Stimulated activated CD8-positive, alpha-beta memory T cell treated with anti-CD3 and anti-CD28 coated beads, Interleukin-4, amount 100 ng/mL, for 1 hour (primary cell): Measurements from ENCODE around the gene KRT15.
"Not testable (repeated sequence)": the region's sequence is repeated elsewhere in the genome, so short reads cannot be mapped to it uniquely, and the experiment has no call there.

ENCODE experiments used
- DNase-seq, 2 donors: peaks; one replicate each; pipeline ENCODE4 v3.0.0-alpha.2; 2020; ENCODE audit warnings: low read depth in 2 of 2, low spot score in 1 of 2

The KRT15 gene

GRCh38 chr17:41544935-41545334, 26.2 kb upstream of the KRT15 start:
- no peak for DNase-seq

DNA sequence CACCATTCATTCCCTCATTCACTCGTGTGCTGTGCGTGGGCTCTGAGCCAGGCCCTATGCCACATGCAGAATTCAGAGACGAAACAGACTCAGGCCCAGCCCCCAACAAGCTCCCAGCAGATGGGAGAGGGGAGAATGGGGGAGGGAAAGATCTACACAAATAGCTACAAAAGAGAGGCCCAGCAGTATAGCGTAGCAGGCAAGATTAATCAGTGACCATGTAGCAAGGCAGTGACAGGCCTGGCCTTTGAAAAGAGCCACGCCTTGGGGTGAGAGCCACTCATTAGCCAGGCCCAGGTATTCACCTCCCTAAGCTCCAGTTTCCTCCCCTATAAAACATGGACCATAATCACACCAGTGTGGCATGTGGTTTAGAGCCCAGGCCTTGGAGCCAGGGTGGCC, 25.8 kb upstream of the KRT15 start:
- DNase-seq = no peak

DNA sequence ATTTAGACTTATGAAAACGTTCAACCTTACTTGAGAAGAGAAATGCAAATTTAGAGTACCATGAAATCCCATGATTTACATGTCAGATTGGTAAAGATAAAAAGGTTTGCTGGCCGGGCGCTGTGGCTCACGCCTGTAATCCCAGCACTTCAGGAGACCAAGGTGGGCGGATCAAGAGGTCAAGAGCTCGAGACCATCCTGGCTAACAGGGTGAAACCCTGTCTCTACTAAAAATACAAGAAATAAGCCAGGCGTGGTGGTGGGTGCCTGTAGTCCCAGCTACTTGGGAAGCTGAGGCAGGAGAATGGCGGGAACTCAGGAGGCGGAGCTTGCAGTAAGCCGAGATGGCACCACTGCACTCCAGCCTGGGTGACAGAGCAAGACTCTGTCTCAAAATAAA, 24.1 kb upstream of the KRT15 start:
- DNase-seq = not testable (repeated sequence)

DNA sequence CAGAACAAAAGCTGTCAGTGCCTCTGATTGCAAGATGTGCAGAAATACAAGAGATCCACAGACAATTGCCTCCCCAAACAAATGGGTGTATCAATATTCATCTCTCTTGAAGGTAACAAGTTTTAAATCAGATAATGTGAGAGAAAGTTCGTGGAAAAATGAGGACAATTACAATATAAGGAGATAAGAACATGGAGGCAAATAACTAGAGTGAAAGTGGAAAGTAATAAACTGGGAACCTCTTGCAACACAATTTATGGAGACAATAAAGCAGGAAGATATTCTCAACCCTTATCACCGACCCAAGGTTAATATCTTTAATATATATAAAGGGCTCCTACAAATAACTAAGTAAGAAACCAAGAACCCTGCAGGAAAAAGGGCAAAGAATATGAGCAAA, 23.7 kb upstream of the KRT15 start:
- DNase-seq = no peak

DNA sequence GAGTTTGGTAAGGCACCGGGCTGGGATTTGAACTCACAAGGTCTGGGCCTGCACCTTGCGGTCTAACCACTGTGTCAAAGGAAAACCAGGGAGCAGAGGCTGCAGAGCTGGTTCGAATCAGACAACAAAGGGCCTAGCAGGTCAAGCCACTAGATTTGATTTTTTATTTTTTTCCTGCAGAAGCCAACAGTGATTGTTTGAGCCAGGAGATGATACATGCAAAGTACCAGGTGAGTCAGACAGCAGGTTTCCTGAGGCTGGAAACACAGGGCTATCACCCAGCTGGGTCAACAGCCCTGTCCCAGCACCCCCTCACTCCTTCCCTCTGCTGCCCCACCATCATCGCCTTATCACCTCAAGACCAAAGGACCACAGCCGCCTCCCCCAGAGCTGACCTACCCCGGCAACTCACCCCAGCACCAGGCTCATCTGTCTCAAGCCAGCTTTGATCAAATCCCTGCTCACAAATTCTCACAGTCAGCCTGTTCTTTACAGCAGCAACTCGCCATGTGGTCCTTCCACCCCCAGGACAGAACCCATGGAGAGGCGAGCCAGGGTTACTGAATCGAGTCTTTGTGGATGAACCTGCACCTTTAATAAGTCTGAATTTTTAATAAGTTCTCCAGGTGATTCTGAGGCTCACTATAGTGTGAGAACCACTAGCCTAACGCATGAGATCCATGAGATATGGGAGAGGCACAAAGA, 22.4 kb upstream of the KRT15 start:
- DNase-seq = no peak

- DNase-seq = no peak
Observed at GRCh38 chr17:41539979-41540701, 21.4 kb upstream of the KRT15 start.

DNA sequence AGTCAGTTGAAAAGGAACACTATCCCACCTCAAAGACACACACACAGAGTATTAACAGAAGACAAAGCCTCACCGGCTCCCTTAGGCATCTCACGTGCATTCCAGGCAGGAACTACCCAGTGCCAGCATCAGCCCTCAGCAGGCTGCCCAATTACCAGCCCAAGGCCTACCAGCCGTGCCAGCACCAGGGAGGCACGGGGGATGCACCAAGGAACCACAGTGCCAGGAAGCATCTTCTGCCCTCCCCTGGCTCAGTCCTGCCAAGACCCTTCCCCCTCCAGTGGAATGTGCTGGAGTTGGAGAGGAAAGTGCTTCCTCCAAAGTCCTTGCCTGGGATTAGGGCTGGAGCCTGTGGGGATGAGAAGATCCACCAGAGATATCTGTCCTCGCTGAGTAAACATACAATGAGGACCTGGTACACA, 20.4 kb upstream of the KRT15 start:
- DNase-seq = no peak

DNA sequence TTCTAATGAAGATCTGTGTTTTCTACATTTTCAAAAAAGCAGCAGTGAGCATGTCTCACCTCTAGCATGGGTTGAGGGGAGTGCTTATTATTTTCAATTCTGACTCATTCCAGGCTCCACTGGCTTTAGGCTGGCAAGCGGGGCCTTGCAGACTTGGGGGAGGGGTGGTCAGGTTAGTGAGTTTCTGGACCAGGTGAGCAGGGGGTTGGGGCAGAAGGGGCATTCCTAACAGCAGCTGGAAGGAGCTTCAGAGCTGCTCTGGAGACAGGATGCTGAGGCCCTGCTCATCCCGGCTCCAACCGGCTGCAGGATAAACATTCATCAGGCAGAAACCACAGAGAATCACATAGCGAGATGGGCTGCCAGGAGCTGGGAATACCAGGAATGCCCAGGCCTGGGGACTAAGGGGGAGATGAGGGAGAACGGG, 19.9 kb upstream of the KRT15 start:
- DNase-seq = no peak

DNA sequence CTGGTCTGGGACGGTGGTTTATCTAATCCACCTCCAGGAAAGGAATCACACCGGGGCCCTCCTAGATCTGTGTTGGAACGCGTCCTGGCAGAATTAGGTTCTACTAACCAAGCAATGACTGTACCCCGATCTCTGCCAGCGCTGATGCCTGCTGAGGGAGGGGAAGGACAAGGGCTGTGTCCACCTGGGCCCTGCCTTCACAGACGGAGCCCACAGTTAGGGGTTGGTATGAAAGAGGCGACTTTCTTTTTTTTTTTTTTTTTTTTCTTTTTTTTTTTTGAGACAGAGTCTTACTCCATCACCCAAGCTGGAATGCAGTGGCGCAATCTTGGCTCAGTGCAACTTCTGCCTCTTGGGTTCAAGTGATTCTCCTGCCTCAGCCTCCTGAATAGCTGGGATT, 19.3 kb upstream of the KRT15 start:
- no peak for DNase-seq

- no peak for DNase-seq
Observed at GRCh38 chr17:41537614-41537954, 18.9 kb upstream of the KRT15 start.

- DNase-seq = no peak
Observed at GRCh38 chr17:41536741-41537613, 18.3 kb upstream of the KRT15 start.

GRCh38 chr17:41535764-41536481, 17.2 kb upstream of the KRT15 start:
- DNase-seq = no peak

DNA sequence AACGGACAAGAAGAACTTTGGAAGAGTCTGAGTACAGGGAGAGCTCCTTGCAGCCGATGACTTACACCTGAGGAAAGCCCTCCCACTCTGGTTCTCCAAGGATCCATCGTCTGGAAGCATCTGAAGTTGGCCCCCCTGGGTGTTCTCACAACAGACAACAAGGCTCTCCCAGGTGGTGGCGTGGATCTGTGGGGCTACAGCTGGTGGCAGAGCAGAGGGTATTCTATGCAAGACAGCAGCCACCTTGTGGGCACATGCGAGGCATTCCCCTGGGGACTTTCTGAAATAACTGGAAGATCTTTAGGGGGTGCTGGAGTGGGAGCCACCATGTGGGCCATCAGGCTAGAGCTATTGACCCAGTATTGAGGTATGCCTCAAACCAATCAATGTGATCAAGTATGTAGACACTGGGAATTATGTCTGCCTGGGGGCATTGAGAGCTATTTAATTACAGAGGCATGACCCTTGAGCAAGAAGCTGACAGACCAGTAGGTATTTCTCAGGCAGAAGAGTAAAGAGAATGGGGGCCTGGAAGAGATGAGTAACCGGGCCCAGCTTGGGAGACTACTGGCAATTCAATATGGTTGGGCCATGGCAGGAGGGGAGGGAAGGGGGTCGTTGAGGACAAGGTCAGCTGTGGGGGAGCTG, 16.3 kb upstream of the KRT15 start:
- DNase-seq = no peak

- DNase-seq = no peak
Observed at GRCh38 chr17:41533613-41534012, 14.9 kb upstream of the KRT15 start.

GRCh38 chr17:41532947-41533570, 14.4 kb upstream of the KRT15 start:
- no peak for DNase-seq

- DNase-seq = no peak
Observed at GRCh38 chr17:41531993-41532392, 13.3 kb upstream of the KRT15 start.

DNA sequence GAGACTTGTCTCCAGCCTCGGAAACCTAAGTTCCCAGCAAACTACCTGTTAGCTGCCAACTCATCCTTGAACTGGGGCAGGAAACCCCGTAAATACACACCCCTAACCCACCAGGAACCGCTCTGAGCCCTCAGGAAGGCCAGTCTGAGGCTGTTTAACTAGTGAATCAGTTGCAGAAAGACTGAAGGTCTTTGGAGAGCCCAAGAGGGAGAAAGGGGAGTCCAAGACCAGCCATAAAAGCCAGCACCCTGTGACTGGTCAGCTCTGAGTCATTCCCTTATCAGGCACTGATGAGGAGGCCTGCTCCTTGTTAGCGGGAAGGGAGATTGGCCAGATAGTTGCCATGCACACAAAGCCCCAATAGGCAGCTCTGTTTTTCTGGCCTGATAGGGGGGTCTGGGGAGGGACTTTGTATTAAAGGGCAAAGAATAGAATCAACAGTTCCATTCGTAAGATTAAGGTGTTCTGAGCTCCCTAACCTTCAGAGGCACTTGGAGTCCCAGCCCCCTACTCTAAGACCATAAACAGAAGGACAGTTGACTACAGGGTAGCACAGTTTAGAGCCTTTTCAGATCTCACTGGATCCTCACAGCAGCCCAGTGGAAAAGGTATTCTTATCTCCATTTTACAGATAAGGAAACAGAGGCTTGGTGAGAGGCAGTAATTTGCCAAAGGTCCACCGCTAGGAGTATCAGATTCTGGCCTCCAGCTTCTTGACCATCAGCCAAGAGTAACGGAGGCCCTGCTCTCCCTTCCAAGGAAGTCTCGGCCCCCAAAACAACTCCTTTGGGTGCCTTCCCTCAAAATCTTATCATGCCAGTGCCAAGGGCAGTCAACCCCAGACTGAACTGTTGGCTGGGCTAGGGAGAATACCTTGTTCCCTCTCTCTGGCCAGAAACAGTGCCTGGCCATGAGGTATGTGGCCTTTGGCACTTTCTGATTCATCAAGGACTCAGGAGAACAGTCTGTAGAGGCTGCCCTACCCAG, 11.7 kb upstream of the KRT15 start:
- no peak for DNase-seq

DNA sequence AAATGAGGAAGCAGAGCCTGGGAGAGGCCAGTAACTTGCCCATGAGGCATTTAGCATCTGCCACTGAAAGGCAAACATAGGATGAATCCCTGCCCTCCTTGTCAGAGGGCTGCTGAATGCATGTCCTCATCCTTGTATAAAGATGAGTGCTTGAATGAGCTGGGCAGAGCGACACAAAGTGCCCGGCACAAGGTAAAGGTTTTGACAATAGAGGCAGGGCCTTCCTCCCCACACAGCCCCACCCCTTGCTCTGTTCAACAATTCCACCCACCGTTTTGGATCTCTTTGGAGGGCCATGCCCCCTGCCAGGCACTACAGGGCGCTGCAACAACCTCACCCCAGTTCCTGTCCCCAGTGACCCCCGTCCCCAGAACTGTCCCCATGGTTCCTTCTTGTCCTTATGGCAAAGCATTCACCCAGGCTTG, 10.8 kb upstream of the KRT15 start:
- no peak for DNase-seq

- DNase-seq = no peak
Observed at GRCh38 chr17:41528959-41529353, 10.3 kb upstream of the KRT15 start.
